Astrocyte (in vitro differentiated cells and primary cell): Measurements from ENCODE around the gene NT5C1B. TPM values are rescaled to one million over a fixed set of nuclear protein-coding genes. Genes with fewer than 3 reads are reported as not detected.

Experiments used
- DNase-seq: peaks from one replicate; pipeline ENCODE4 v3.0.0-alpha.2; 2010; ENCODE audit warnings: low read depth
- FAIRE-seq: peaks from 2 replicates; lab custom pipeline; 2011; peaks lifted over from hg19 to GRCh38; lab: Jason Lieb, UNC
- H2AFZ ChIP-seq: 2 replicates; pipeline ENCODE4 v1.6.0; 2012; ENCODE audit warnings: low read depth, low read length, inconsistent platforms
- H3K27ac ChIP-seq: 2 replicates; pipeline ENCODE4 v1.5.1; 2011; ENCODE audit warnings: low read depth, low read length, inconsistent platforms
- H3K27me3 ChIP-seq: 2 replicates; pipeline ENCODE4 v1.6.0; 2011; ENCODE audit warnings: low read length, inconsistent platforms; ENCODE audit not compliant: insufficient read depth
- H3K36me3 ChIP-seq: 2 replicates; pipeline ENCODE4 v1.5.1; 2011; ENCODE audit warnings: low read length, inconsistent platforms; ENCODE audit not compliant: insufficient read depth
- H3K4me1 ChIP-seq: 2 replicates; pipeline ENCODE4 v1.5.1; 2011; ENCODE audit warnings: low read length, inconsistent platforms; ENCODE audit not compliant: insufficient read depth
- H3K4me2 ChIP-seq: 2 replicates; pipeline ENCODE4 v1.6.0; 2012; ENCODE audit warnings: low read length, inconsistent platforms
- H3K4me3 ChIP-seq: 2 replicates; pipeline ENCODE4 v1.5.1; 2011; ENCODE audit warnings: low read depth, mild to moderate bottlenecking, low read length, inconsistent platforms; ENCODE audit not compliant: insufficient read depth
- H3K79me2 ChIP-seq: 2 replicates; pipeline ENCODE4 v1.6.0; 2012; ENCODE audit warnings: mild to moderate bottlenecking, low read length, inconsistent platforms; ENCODE audit not compliant: insufficient read depth
- H3K9ac ChIP-seq: 2 replicates; pipeline ENCODE4 v1.6.0; 2012; ENCODE audit warnings: mild to moderate bottlenecking, low read length, inconsistent platforms
- H3K9me3 ChIP-seq: 2 replicates; pipeline ENCODE4 v1.5.1; 2012; ENCODE audit warnings: low read depth, mild to moderate bottlenecking, low read length, inconsistent platforms; ENCODE audit not compliant: insufficient read depth
- H4K20me1 ChIP-seq: 2 replicates; pipeline ENCODE4 v1.6.0; 2012; ENCODE audit warnings: low read length, inconsistent platforms; ENCODE audit not compliant: insufficient read depth
- H3K27ac Mint-ChIP-seq: one replicate; pipeline ENCODE4 v1.8.0; 2021; ENCODE audit warnings: mild to moderate bottlenecking, mixed read lengths; ENCODE audit not compliant: unreplicated experiment
- H3K27me3 Mint-ChIP-seq: one replicate; pipeline ENCODE4 v1.8.0; 2021; ENCODE audit warnings: low read depth, mixed read lengths; ENCODE audit not compliant: unreplicated experiment
- H3K36me3 Mint-ChIP-seq: one replicate; pipeline ENCODE4 v1.8.0; 2021; ENCODE audit warnings: low read depth, mixed read lengths; ENCODE audit not compliant: unreplicated experiment
- H3K4me1 Mint-ChIP-seq: one replicate; pipeline ENCODE4 v1.8.0; 2021; ENCODE audit warnings: low read depth, mixed read lengths; ENCODE audit not compliant: unreplicated experiment
- H3K4me3 Mint-ChIP-seq: one replicate; pipeline ENCODE4 v1.8.0; 2021; ENCODE audit warnings: mild to moderate bottlenecking, moderate library complexity, mixed read lengths; ENCODE audit not compliant: unreplicated experiment
- H3K9me3 Mint-ChIP-seq: one replicate; pipeline ENCODE4 v1.8.0; 2021; ENCODE audit warnings: mild to moderate bottlenecking, mixed read lengths; ENCODE audit not compliant: unreplicated experiment
- CTCF ChIP-seq: IDR thresholded peaks from 2 replicates; pipeline ENCODE4 v1.5.1; 2011; ENCODE audit warnings: low read depth, mild to moderate bottlenecking, inconsistent platforms, low read length, moderate library complexity; ENCODE audit not compliant: insufficient read depth
- EZH2 ChIP-seq: IDR thresholded peaks from 2 replicates; pipeline ENCODE4 v1.6.1; 2012; ENCODE audit warnings: mild to moderate bottlenecking, low read length, inconsistent platforms; ENCODE audit not compliant: insufficient read depth
- total RNA-seq: library from RNA; stranded (reverse); gene quantifications from 2 replicates; pipeline ENCODE4 v1.2.1, GENCODE V29; 2021

The NT5C1B gene
- total RNA-seq, 1 donor from 2014 or later, result not detected

- H3K4me3 ChIP-seq, result no peak overlapping the region
- no peak overlapping the region for H3K27ac ChIP-seq
- TF ChIP-seq CTCF, result no peak
- TF ChIP-seq EZH2, result no peak
- Mint-ChIP-seq H3K4me3 (no peak overlapping the region), H3K36me3 (no peaks in the 10 kb centered on the region), H3K9me3 (peaks cover 2% of the 10 kb centered on the region), H3K4me1 (no peaks in the 10 kb centered on the region), H3K27ac (no peak overlapping the region), H3K27me3 (no peaks in the 10 kb centered on the region)
- no peaks in the 10 kb centered on the region for H3K36me3 ChIP-seq
- no peaks in the 10 kb centered on the region for H3K9me3 ChIP-seq
- no peak overlapping the region for H2AFZ ChIP-seq
- no peaks in the 10 kb centered on the region for H3K27me3 ChIP-seq
- no peaks in the 10 kb centered on the region for H4K20me1 ChIP-seq
- FAIRE-seq (no peak), DNase-seq (no peak)
- H3K9ac ChIP-seq, result no peak overlapping the region
- no peak overlapping the region for H3K4me2 ChIP-seq
- H3K4me1 ChIP-seq, result no peaks in the 10 kb centered on the region
- no peaks in the 10 kb centered on the region for H3K79me2 ChIP-seq
Observed at GRCh38 chr2:18536697-18537096, 52.7 kb downstream of the NT5C1B start.

- FAIRE-seq, result no peak
- Histone ChIP-seq H3K36me3 (no peaks in the 10 kb centered on the region), H3K9me3 (no peaks in the 10 kb centered on the region), H3K9ac (no peak overlapping the region), H2AFZ (no peak overlapping the region), H4K20me1 (no peaks in the 10 kb centered on the region), H3K4me3 (no peak overlapping the region), H3K4me1 (no peaks in the 10 kb centered on the region), H3K27ac (no peak overlapping the region), H3K4me2 (no peak overlapping the region), H3K79me2 (no peaks in the 10 kb centered on the region), H3K27me3 (no peaks in the 10 kb centered on the region)
- no peak overlapping the region for H3K4me3 Mint-ChIP-seq
- DNase-seq, result peak; percentile 46
- H3K27me3 Mint-ChIP-seq, result no peaks in the 10 kb centered on the region
- TF ChIP-seq EZH2 (no peak), CTCF (no peak)
- H3K36me3 Mint-ChIP-seq, result no peaks in the 10 kb centered on the region
- H3K4me1 Mint-ChIP-seq, result no peaks in the 10 kb centered on the region
- peaks cover 2% of the 10 kb centered on the region for H3K9me3 Mint-ChIP-seq
- H3K27ac Mint-ChIP-seq, result no peak overlapping the region
Observed at GRCh38 chr2:18536100-18536499, 53.3 kb downstream of the NT5C1B start.

- no peaks in the 10 kb centered on the region for H3K36me3 Mint-ChIP-seq
- H3K4me1 Mint-ChIP-seq, result no peaks in the 10 kb centered on the region
- Histone ChIP-seq H3K79me2 (no peaks in the 10 kb centered on the region), H3K36me3 (no peaks in the 10 kb centered on the region), H3K4me3 (no peak overlapping the region), H3K9ac (no peak overlapping the region), H3K4me2 (no peak overlapping the region), H3K4me1 (no peaks in the 10 kb centered on the region), H3K9me3 (no peaks in the 10 kb centered on the region), H3K27me3 (no peaks in the 10 kb centered on the region), H2AFZ (no peak overlapping the region), H3K27ac (no peak overlapping the region), H4K20me1 (no peaks in the 10 kb centered on the region)
- no peak overlapping the region for H3K27ac Mint-ChIP-seq
- no peak overlapping the region for H3K4me3 Mint-ChIP-seq
- no peak for TF ChIP-seq EZH2
- no peak for TF ChIP-seq CTCF
- DNase-seq (no peak), FAIRE-seq (no peak)
- peaks cover 5% of the 10 kb centered on the region for H3K27me3 Mint-ChIP-seq
- peaks cover 2% of the 10 kb centered on the region for H3K9me3 Mint-ChIP-seq
Observed at GRCh38 chr2:18531194-18531593, 58.2 kb downstream of the NT5C1B start.
